A172 (cell line): ENCODE data around the gene BECN2. TPM values are rescaled to one million over a fixed set of nuclear protein-coding genes. Genes with fewer than 3 reads are reported as not detected.
"Not testable (repeated sequence)": the region's sequence is repeated elsewhere in the genome, so short reads cannot be mapped to it uniquely, and the experiment has no call there.

ENCODE experiments used
- DNase-seq: peaks from one replicate; pipeline ENCODE4 v3.0.0-alpha.2; 2015; ENCODE audit warnings: low spot score
- total RNA-seq: library from RNA; depleted of rRNA; stranded (reverse); fragments of >200 nt; shearing (Covaris generic); gene quantifications from 2 replicates; pipeline ENCODE4 v1.2.3, GENCODE V29; 2014; rRNA removed

Gene BECN2
- total RNA-seq, 1 experiment from 2014 or later, result not detected

- DNase-seq, result no peak
These were observed 21.5 kb downstream of the BECN2 start for GRCh38 chr1:241979071-241979470.

- no peak for DNase-seq
These were observed 22.4 kb downstream of the BECN2 start for GRCh38 chr1:241979926-241980325.

GRCh38 chr1:241985787-241986186, 28.2 kb downstream of the BECN2 start:
- peak; percentile 64 for DNase-seq

DNA sequence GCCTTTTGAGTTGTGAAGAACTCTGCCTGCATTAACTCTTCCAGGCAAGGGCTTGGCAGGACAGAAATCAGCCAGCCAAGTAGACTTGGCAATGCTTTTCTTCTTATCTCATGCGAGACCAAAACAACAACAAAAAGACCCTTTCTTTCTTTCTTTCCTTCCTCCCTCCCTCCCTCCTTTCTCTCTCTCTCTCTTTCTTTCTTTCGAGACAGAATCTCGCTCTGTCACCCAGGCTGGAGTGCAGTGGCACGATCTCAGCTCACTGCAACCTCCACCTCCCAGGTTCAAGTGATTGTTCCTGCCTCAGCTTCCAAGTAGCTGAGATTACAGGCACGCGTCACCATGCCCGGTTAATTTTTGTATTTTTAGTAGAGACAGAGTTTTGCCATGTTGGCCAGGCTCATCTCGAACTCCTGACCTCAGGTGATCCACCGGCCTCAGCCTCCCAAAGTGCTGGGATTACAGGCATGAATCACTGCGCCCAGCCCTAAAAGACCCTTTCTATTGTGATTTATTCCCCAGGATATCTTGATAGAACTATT, 30.9 kb downstream of the BECN2 start:
- DNase-seq, result not testable (repeated sequence)

GRCh38 chr1:241990040-241990439, 32.5 kb downstream of the BECN2 start:
- peak; percentile 98 for DNase-seq

DNA sequence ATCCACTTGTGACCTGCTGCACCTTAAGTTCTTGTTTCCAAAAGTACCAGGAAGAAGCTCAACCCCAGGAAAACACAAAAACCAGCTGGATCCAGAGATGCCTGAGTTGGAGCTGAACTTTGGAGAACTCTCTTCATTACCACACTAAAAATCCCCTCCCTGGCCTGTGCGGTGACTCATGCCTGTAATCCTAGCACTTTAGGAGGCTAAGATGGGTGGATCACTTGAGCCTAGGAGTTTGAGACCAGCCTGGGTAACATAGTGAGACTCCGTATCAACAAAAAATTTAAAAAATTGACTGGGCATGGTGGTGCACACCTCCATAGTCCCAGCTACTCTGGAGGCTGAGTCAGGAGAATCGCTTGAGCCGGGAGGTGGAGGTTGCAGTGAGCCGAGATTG, 35.2 kb downstream of the BECN2 start:
- peak; percentile 76 for DNase-seq

DNA sequence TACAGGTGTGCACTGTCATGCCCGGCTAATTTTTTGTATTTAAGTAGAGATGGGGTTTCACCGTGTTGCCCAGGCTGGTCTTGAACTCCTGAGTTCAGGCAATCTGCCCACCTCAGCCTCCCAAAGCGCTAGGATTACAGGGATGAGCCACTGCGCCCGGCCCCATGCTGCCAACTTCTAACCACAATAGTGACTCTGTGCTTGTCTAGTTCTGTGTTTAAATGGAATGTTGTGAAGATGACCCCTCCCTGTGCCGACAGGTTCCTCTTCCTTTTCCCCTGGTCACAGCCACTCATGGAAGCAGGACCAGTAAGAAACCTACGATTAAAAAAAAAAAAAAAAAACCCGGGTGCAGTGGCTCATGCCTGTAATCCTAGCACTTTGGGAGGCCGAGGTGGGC, 36.6 kb downstream of the BECN2 start:
- peak; percentile 65 for DNase-seq

DNA sequence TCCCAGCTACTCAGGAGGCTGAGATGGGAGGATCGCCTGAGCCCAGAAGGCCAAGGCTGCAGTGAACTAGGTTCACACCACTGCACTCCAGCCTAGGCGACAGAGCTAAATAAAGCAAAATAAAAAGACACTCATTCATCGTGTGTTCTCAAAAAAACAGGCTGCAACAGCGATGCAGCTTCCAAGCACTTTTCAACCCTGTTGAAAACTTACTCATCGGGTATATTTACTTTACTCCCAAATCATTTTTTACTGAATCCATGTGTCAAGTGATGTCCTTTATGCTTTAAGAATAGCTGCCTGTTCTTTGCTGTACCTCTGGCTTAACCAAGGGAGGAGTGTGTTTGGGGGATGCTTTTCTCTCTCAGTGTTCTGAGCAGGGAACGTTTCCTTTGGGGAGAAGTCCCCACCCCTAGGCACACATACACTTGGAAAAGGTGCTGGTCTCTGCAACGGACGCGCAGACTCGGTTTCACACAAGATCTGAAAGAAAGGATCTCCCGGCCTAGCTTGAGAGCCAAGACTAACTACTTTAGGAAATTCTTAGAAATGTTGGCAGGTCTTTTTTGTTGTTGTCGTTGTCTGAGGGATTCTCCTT, 39.9 kb downstream of the BECN2 start:
- no peak for DNase-seq

DNA sequence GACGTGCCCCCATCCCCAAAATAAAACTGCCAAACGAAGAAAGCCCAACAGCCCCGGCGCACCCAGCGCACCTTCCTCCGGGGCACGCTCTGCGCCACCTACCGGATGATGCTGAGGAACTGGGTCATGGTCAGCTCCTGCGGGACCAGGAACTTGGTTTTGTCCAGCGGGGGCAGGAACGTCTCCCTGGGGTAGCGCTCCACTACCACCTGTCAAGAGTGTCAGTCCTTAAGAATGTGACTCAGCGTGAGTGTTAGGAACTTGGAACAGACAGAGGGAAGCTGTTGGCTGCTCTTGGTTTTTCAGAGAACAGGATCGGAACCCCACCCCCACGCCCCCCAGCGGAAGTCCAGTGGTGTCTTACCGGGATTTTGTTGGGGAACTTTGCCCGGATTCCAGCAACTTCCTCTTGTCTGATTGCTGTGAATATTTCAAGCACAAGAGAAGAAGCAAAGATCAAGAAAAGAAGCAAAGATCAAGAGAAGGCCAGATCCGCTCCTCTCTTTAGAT, 40.9 kb downstream of the BECN2 start:
- DNase-seq, result peak; percentile 98

DNA sequence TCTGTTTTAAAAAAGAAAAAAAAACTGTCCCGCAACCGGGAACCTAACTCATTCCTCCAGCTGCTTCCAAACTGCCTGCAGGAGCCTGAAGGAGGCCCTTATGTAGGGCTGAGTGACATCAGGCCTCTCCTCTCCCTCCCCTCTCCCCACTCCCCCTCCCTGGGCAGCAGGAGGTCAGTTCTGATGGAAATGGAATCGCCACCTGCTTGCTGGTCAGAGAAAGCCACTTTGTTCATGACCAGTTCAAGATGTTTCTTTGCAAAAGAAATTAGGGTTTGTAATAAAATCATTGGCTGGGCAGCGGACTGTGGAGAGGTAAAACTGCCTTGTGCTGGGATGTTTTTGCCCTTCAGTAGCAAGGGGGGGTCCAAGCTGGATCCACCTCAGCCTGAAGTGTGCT, 41.5 kb downstream of the BECN2 start, which contains the start of gene MAP1LC3C:
Gene MAP1LC3C, minus strand, starts transcription at position 73 of the 400 bp plus-strand sequence. CDS start 90 bp downstream, outside the sequence.
- peak; percentile 44 for DNase-seq

DNA sequence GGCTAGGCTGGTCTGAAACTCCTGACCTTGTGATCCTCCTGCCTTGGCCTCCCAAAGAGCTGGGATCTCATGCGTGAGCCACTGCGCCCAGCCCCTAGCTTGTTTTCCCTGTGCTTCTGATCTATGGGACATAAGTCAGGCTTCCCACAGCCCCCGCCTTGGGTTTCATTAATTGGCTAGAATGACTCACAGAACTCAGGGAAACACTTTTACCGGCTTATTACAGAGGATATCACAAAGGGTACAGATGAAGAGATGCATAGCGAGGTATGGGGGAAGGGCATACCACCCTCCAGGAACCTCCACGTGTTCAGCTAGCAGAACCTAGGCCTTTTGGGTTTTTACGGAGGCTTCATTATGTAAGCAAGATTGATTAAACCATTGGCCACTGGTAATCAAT, 42.9 kb downstream of the BECN2 start:
- no peak for DNase-seq

DNA sequence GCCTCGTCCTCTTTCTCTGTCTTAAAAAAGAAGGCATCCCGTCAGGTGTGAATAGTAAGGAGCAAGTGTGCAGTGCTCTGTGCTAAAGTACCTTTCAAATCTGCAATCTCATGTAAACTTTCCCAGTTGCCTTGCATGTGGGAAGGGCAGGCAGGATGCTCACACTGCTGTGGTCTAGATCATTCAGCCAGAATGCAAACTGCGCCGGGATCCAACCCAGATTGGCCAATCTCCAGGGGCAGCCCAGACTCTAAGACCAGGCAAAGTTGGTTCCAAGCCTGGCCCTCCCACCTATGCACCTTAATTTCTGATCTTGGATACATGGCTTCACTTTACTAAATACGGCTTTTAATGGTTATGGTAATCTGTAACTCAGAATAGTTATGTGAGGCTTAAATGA, 44.5 kb downstream of the BECN2 start:
- DNase-seq, result no peak

- DNase-seq, result no peak
These were observed 44.9 kb downstream of the BECN2 start for GRCh38 chr1:242002510-242002909.

- DNase-seq, result peak; percentile 74
These were observed 47.4 kb downstream of the BECN2 start for GRCh38 chr1:242004751-242005495.

- DNase-seq, result peak; percentile 75
These were observed 48.4 kb downstream of the BECN2 start for GRCh38 chr1:242005866-242006535.

DNA sequence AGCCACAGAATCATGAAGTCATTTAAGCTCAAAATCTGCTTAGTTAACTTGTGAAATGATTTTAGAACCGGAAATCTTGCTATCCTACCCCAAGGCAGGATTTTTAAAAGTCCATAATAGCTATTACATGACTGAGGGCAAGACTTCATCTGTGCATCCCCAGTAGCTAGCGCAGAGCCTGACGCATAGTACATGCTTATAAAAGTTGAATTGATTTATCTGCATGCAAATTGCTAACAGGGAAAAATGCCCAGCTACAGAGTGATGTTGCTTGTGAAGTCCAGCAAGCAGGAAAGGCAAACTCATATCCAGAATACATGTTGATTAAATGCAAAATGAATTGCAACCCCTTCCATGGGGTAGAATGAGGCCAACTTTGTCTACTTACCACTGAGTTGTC, 49.4 kb downstream of the BECN2 start:
- no peak for DNase-seq

Other genes starting within 250 kb of the BECN2 start
- gene EXO1, start 109.6 kb upstream of the BECN2 start, total RNA-seq, result 56.1 and 71.4 TPM in 2 replicates
- gene MAP1LC3C, start 41.3 kb downstream of the BECN2 start, total RNA-seq, result 2.6 and 8.0 TPM in 2 replicates